Upper lobe of left lung (tissue), 4 donors: ENCODE data around the gene KIF2C.

Experiments
- CTCF ChIP-seq, 6 experiments: fragments of 450-650 bp in 4 of 6; fragments of 200-600 bp in 2 of 6; sonication (generic) in 2 of 6; IDR thresholded peaks; one replicate each; pipeline ENCODE4 v1.5.1; 2016 to 2019; ENCODE audit warnings: antibody characterized with exemption in 6 of 6
- EP300 ChIP-seq, 4 donors: sonication (generic); formaldehyde crosslinking; IDR thresholded peaks; one replicate each; pipeline ENCODE4 v1.5.1; 2017; ENCODE audit warnings: antibody characterized with exemption in 4 of 4, control low read depth in 2 of 4
- POLR2A ChIP-seq, 4 donors: fragments of 450-650 bp; IDR thresholded peaks; one replicate each; pipeline ENCODE4 v1.5.1; 2016 to 2017; ENCODE audit warnings: antibody characterized with exemption in 4 of 4, mild to moderate bottlenecking in 2 of 4
- POLR2AphosphoS5 ChIP-seq, 2 donors: sonication (generic); formaldehyde crosslinking; IDR thresholded peaks; one replicate each; pipeline ENCODE4 v1.5.1; 2017; ENCODE audit warnings: antibody characterized with exemption in 2 of 2

- TF ChIP-seq CTCF (IDR thresholded peaks at IDR 0.05) (no peak), POLR2AphosphoS5 (IDR thresholded peaks at IDR 0.05) (no peak), POLR2A (IDR thresholded peaks at IDR 0.05) (no peak), EP300 (IDR thresholded peaks at IDR 0.05) (no peak)
These were observed 43.5 kb upstream of the KIF2C start for GRCh38 chr1:44696101-44696500.
